ENCODE measurements around the gene NRK.
"Not testable (repeated sequence)": the region's sequence is repeated elsewhere in the genome, so short reads cannot be mapped to it uniquely, and the experiment has no call there.

NRK gene

DNA sequence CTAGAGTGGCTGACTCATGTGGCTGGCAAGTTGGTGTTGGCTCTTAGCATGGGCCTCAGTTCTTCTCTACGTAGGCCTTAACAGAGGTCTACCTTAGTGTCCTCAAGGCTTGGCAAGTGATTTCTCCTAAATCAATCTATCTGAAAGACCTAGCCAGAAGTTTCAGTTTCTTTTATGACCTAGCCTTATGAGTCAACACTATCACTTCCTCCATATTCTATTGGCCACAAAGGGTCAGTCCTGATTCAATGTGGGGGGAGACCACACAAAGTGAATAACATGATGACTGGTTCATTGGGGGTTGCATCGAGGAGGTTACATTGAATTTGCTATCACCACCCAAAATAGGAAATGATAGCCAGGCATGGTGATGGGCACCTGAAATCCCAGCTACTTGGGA, 5.8 kb upstream of the NRK start:
- TF ChIP-seq, protein P1, sequence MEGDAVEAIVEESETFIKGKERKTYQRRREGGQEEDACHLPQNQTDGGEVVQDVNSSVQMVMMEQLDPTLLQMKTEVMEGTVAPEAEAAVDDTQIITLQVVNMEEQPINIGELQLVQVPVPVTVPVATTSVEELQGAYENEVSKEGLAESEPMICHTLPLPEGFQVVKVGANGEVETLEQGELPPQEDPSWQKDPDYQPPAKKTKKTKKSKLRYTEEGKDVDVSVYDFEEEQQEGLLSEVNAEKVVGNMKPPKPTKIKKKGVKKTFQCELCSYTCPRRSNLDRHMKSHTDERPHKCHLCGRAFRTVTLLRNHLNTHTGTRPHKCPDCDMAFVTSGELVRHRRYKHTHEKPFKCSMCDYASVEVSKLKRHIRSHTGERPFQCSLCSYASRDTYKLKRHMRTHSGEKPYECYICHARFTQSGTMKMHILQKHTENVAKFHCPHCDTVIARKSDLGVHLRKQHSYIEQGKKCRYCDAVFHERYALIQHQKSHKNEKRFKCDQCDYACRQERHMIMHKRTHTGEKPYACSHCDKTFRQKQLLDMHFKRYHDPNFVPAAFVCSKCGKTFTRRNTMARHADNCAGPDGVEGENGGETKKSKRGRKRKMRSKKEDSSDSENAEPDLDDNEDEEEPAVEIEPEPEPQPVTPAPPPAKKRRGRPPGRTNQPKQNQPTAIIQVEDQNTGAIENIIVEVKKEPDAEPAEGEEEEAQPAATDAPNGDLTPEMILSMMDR (conservative IDR thresholded peaks at IDR 0.05; ENCODE audit: low read depth, low read length) = no peak
- no peak overlapping the region for H3K4me3 ChIP-seq (ENCODE audit: low read depth, low read length)
- DNase-seq (ENCODE audit: low read depth) = no peak

DNA sequence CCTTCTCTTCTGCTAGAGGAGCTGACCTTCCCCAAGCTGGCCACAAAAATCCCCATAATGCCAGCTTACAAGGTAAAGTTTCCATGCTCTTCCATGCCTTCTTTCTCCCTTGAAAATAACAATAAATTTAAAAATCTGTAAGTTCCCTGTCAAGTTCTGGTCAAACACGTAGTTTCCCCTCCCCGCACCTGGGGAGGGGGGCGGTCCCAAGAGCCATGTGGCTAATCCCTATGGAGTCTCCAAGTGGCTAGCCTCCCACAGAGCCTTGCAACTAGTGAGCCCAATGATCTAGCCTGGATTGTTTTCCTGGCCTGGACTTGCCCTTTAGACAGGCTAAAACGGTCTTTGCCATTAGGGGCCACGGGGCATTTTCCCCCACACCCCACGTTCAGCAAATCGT, 2.1 kb upstream of the NRK start:
- no peak overlapping the region for H3K4me3 ChIP-seq (ENCODE audit: low read depth, low read length)
- TF ChIP-seq, protein P1 (conservative IDR thresholded peaks at IDR 0.05; ENCODE audit: low read depth, low read length) = no peak
- no peak for DNase-seq (ENCODE audit: low read depth)

DNA sequence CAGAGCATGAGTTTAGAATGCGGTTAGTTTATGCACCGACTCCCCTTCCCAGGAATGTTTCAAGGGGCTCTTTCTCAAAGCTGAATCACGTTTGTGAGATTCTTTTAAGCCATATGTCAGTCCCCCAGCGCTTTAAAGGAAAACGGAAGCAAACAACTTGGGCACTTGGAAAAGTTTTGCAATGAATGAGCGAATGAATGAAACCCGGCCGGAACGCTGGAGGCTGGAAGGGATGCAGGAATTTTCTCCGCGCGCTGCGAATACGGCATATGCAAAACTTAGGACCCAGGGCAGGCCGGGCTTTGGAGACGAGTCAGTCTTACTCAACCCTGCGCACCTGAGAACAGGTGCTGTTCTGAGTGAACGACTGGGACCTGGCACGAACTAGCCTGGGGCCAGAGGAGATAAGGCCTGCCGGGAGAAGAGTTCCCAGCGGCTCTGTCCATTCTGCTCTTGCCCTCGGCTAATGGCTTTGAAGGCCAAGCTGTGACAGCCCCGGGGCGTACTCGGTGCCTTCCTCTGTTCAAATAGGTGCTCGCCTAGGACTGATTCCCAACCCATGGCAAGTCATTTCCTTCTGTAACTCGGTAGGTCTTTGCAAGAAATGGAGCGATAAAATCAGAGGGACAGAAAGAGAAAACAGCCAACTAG, 743 bp upstream of the NRK start:
- TF ChIP-seq, protein P1 (conservative IDR thresholded peaks at IDR 0.05; ENCODE audit: low read depth, low read length) = no peak
- H3K4me3 ChIP-seq (ENCODE audit: low read depth, low read length) = peak overlapping the region; percentile 53
- peak; percentile 23 for DNase-seq (ENCODE audit: low read depth)

DNA sequence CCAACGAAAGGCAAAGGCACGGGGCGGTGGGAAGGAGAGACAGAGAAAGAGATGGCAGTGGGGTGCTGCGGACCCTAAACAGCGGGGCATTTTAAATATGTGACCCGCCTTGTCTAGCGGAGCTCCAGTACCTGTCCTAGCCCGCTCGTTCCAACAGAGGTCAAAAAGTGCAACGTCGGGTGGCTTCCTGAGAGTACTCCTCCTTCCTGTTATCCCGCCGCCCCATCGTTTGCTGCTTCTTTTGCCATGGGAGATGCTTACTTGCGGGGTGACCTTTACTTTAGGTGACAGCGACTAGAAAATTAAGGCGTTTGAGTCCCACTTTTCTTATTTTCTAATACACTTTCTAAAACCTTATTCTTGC, 735 bp downstream of the NRK start:
- peak overlapping the region; percentile 53 for H3K4me3 ChIP-seq (ENCODE audit: low read depth, low read length)
- TF ChIP-seq, protein P1 (conservative IDR thresholded peaks at IDR 0.05; ENCODE audit: low read depth, low read length) = no peak
- DNase-seq (ENCODE audit: low read depth) = no peak

DNA sequence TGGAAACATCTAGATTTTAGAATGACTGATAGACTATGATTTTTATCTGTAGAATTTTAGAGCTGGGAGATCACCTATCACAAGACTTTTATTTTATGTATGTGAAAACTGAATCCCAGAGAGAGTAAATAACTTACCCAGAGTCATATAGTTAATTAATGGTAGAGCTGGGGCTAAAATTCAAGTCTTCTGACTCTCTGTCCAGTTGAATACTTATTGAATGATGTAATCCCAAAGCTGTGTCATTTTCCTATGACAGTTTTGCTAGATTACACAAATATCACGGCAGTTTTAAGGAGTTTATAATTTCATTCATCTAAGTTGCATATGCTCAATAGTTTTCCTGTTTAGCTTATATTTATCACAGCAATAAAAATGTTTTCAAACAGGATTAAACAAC, 6.7 kb downstream of the NRK start:
- H3K4me3 ChIP-seq (ENCODE audit: low read depth, low read length) = no peak overlapping the region
- DNase-seq (ENCODE audit: low read depth) = peak; percentile 5
- TF ChIP-seq, protein P1 (conservative IDR thresholded peaks at IDR 0.05; ENCODE audit: low read depth, low read length) = no peak

DNA sequence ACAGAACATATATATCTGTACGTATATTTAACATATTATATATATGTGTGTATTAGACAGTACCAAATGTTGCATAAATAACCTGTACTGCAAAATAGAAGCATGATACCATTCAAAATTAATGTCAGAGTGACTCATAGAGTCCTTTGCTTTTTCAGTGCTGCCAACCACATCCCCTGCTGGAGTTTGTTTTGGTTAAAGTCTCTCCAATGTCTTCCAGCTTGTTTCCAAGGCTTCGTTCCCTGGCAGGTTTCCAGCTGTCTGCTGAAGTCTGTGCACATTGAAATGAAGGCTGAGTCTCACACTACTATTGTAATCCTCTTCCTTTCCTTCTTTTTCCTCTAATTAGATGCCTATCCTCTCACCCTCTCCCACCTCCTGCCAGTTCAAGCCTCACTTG, 14.9 kb downstream of the NRK start:
- TF ChIP-seq, protein P1 (conservative IDR thresholded peaks at IDR 0.05; ENCODE audit: low read depth, low read length) = no peak
- no peak overlapping the region for H3K4me3 ChIP-seq (ENCODE audit: low read depth, low read length)
- peak; percentile 89 for DNase-seq (ENCODE audit: low read depth)

DNA sequence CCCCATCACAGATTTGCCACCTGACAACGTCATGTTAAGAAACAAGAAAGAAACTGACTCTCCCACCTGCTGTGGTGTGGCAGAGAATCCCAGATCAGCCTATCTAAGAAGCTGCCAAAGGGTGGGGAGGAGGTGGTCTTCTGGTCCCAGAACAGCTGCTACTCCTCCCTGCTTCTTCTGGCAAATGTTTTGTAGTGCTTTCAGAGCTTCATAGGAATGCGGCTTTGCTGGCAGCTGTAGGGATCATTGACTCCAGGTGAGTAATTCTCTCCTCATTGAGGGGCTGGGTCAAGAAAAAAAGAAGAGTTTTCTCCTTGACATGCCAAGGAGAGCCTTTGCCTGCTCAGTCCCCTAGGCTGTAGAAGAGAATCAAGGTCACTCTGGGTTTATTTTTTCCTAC, 23.3 kb downstream of the NRK start:
- TF ChIP-seq, protein P1 (conservative IDR thresholded peaks at IDR 0.05; ENCODE audit: low read depth, low read length) = no peak
- H3K4me3 ChIP-seq (ENCODE audit: low read depth, low read length) = no peak overlapping the region
- DNase-seq (ENCODE audit: low read depth) = no peak

DNA sequence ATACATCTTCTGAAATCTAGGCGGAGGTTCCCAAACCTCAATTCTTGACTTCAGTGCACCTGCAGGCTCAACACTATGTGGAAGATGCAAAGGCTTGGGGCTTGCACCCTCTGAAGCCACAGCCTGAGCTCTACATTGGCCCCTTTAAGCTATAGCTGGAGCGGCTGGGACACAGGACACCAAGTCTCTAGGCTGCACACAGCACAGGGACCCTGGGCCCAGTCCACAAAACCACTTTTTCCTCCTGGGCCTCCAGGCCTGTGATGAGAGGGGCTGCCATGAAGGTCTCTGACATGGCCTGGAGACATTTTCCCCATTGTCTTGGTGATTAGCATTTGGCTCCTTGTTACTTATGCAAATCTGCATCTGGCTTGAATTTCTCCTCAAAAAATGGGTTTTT, 27.8 kb downstream of the NRK start:
- DNase-seq (ENCODE audit: low read depth); H3K4me3 ChIP-seq (ENCODE audit: low read depth, low read length): not testable (repeated sequence)
